Heart left ventricle (tissue), 13 donors: ENCODE results near the gene TBX4.

Source experiments
- CTCF ChIP-seq, 12 donors: fragments of 200-600 bp; sonication (generic) in 4 of 12; IDR thresholded peaks; one replicate each; pipeline versions ENCODE4 v1.5.0 to v1.8.0; 2018 to 2022; ENCODE audit warnings: antibody characterized with exemption in 12 of 12, mild to moderate bottlenecking in 5 of 12
- POLR2A ChIP-seq, 2 donors: fragments of 450-650 bp; IDR thresholded peaks; one replicate each; pipeline ENCODE4 v1.6.1; 2017; ENCODE audit warnings: antibody characterized with exemption in 2 of 2, mild to moderate bottlenecking in 2 of 2, moderate library complexity in 2 of 2
- donor health status: ischemic (EF 13 %, LVEDD 7.1; RV severe dilation, severe dysfunction).
- donor health status: DM: no; HTN: yes; CAD: no.
- donor health status: DM: no; HTN: no; CAD: no.
- donor health status: ischemic (EF 25% LVEDD 6.9; RV normal size, moderate dysfunction).
- donor health status: ischemic (EF 25% LVEDD 5.7; RV mildly dilated, moderate dysfunction).
- donor health status: ischemic (EF 35%, LVEDD 5.7; RV mildly dilated, moderate dysfunction).
- donor health status: nonischemic (EF 11% LVEDD 7.7; RV severe dilation, severe dysfunction).
- donor health status: DM: yes; HTN: yes; CAD: no.
- donor health status: PGD.
- donor health status: ischemic (EF 29% LVEDD 5.4; RV normal size, mild dysfunction).
- donor health status: nonischemic (EF 23%, LVEDD 6.1; RV moderate dilation, normal function).

DNA sequence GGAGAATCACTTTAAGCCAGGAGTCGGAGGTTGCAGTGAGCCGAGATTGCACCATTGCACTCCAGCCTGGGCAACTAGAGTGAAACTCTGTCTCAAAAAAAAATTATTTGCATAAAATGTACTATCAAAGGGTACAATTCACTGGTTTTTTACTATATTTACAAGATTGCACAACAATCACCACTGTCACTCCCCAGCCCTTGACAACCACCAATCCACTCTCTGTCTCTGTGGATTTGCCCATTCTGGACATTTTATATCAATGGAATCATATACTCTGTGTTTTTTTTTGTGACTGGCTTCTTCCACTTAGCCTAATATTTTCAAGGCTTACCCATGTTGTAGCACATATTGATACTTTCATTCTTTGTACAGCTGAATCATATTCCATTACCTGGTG, 33.8 kb upstream of the TBX4 start:
- TF ChIP-seq POLR2A (IDR thresholded peaks at IDR 0.05) (no peak), CTCF (IDR thresholded peaks at IDR 0.05) (no peak)
